SK-N-SH (cell line): ENCODE data around the gene PRKCH. TPM values are rescaled to one million over a fixed set of nuclear protein-coding genes. Genes with fewer than 3 reads are reported as not detected.

ENCODE experiments used
- CTCF ChIA-PET: fragments of 300-600, 350-600 bp; formaldehyde crosslinking; extraction: SDS; loops from one replicate; lab custom pipeline; 2021; lab: Yijun Ruan, JAX
- POLR2A ChIA-PET: fragments of 350-600 bp; sonication (Branson Sonifier 250); formaldehyde crosslinking; extraction: SDS; loops from one replicate; lab custom pipeline; 2020; ENCODE audit warnings: antibody characterized with exemption, inconsistent platforms; lab: Yijun Ruan, JAX
- DNase-seq: peaks from one replicate; pipeline ENCODE4 v3.0.0; 2012
- H2AFZ ChIP-seq: fragments of 200-600 bp; sonication (generic); 2 replicates; pipeline ENCODE4 v1.8.1; 2016; ENCODE audit warnings: antibody characterized with exemption, mild to moderate bottlenecking, low read depth
- H3F3A ChIP-seq: fragments of 200-600 bp; sonication (generic); replicated peaks from 2 replicates; pipeline ENCODE3; 2016; ENCODE audit warnings: antibody characterized with exemption, mild to moderate bottlenecking; ENCODE audit not compliant: insufficient read depth
- H3K27ac ChIP-seq, 2 experiments: fragments of 200-500 bp in 1 of 2; fragments of 200-600 bp in 1 of 2; sonication (Bioruptor generic) in 1 of 2; sonication (generic), shearing (Covaris generic) in 1 of 2; 2 replicates each; pipeline versions ENCODE4 v1.5.1 to v1.6.1; 2014 to 2016; ENCODE audit warnings: low read depth in 2 of 2, inconsistent platforms in 1 of 2, low read length in 1 of 2, mild to moderate bottlenecking in 1 of 2, mixed read lengths in 1 of 2
- H3K27me3 ChIP-seq: fragments of 200-600 bp; sonication (generic), shearing (Covaris generic); 2 replicates; pipeline ENCODE4 v1.6.1; 2016; ENCODE audit warnings: mixed run types; ENCODE audit not compliant: insufficient read depth
- H3K36me3 ChIP-seq, 2 experiments: fragments of 200-500 bp in 1 of 2; fragments of 200-600 bp in 1 of 2; sonication (Bioruptor generic) in 1 of 2; sonication (generic) in 1 of 2; replicated peaks in 1 of 2; 2 replicates each; pipeline versions ENCODE3 to v1.5.1; 2014 to 2016; ENCODE audit warnings: low read length in 1 of 2, mild to moderate bottlenecking in 1 of 2; ENCODE audit not compliant: insufficient read depth in 2 of 2, control insufficient read depth in 1 of 2
- H3K4me1 ChIP-seq, 2 experiments: fragments of 200-500 bp in 1 of 2; fragments of 200-600 bp in 1 of 2; sonication (Bioruptor generic) in 1 of 2; sonication (generic), shearing (Covaris generic) in 1 of 2; 2 replicates each; pipeline versions ENCODE4 v1.5.1 to v1.6.1; 2014 to 2016; ENCODE audit warnings: low read depth in 1 of 2, low read length in 1 of 2, mixed run types in 1 of 2; ENCODE audit not compliant: insufficient read depth in 2 of 2, control insufficient read depth in 1 of 2
- H3K4me2 ChIP-seq: fragments of 200-600 bp; sonication (generic), shearing (Covaris generic); 2 replicates; pipeline ENCODE4 v1.6.1; 2017; ENCODE audit warnings: mixed run types
- H3K4me3 ChIP-seq, 2 experiments: fragments of 200-500 bp in 1 of 2; fragments of 200-600 bp in 1 of 2; sonication (Bioruptor generic) in 1 of 2; sonication (generic), shearing (Covaris generic) in 1 of 2; 2 replicates each; pipeline versions ENCODE4 v1.5.1 to v1.8.1; 2014 to 2016; ENCODE audit warnings: low read depth in 2 of 2, inconsistent platforms in 1 of 2, low read length in 1 of 2, mild to moderate bottlenecking in 1 of 2, mixed read lengths in 1 of 2, moderate library complexity in 1 of 2
- H3K79me2 ChIP-seq: fragments of 200-600 bp; sonication (generic); 2 replicates; pipeline ENCODE4 v1.8.1; 2017; ENCODE audit warnings: mild to moderate bottlenecking; ENCODE audit not compliant: insufficient read depth
- H3K9ac ChIP-seq: fragments of 200-600 bp; sonication (generic); 2 replicates; pipeline ENCODE4 v1.6.1; 2017; ENCODE audit warnings: mixed run types
- H3K9me2 ChIP-seq: fragments of 200-600 bp; sonication (generic); 2 replicates; pipeline ENCODE4 v1.6.1; 2017; ENCODE audit warnings: mixed run types
- H3K9me3 ChIP-seq: fragments of 200-600 bp; sonication (generic); 2 replicates; pipeline ENCODE4 v1.6.1; 2017; ENCODE audit warnings: mixed run types, mild to moderate bottlenecking, moderate library complexity
- H4K20me1 ChIP-seq: fragments of 200-600 bp; sonication (generic); 2 replicates; pipeline ENCODE4 v1.6.1; 2017; ENCODE audit warnings: mild to moderate bottlenecking, mixed run types; ENCODE audit not compliant: insufficient read depth
- ELF1 ChIP-seq: IDR thresholded peaks from 2 replicates; pipeline ENCODE4 v1.4.0; 2012
- IRF3 ChIP-seq: fragments of 150-350 bp; IDR thresholded peaks from 2 replicates; pipeline ENCODE4 v1.6.1; 2016; ENCODE audit warnings: mild to moderate bottlenecking, low read depth, low read length
- MAX ChIP-seq: IDR thresholded peaks from 2 replicates; pipeline ENCODE4 v1.4.0; 2012; ENCODE audit warnings: low read depth
- NRF1 ChIP-seq: IDR thresholded peaks from 2 replicates; pipeline ENCODE4 v1.6.1; 2012; ENCODE audit warnings: low read depth, mild to moderate bottlenecking, low read length
- PBX3 ChIP-seq: IDR thresholded peaks from 2 replicates; pipeline ENCODE4; 2012
- RAD21 ChIP-seq: IDR thresholded peaks from 2 replicates; pipeline ENCODE4 v1.6.1; 2012; ENCODE audit warnings: mild to moderate bottlenecking, low read length
- REST ChIP-seq: IDR thresholded peaks from 2 replicates; pipeline ENCODE4 v1.6.1; 2012; ENCODE audit warnings: mild to moderate bottlenecking, low read depth, low read length, moderate library complexity
- RFX5 ChIP-seq: IDR thresholded peaks from 2 replicates; pipeline ENCODE4 v1.6.1; 2012; ENCODE audit warnings: mild to moderate bottlenecking, improper control_type of control experiment, low read length
- SIN3A ChIP-seq: IDR thresholded peaks from 2 replicates; pipeline ENCODE4 v1.6.1; 2012; ENCODE audit warnings: low read depth, mild to moderate bottlenecking, low read length, moderate library complexity, borderline replicate concordance
- USF2 ChIP-seq: fragments of 150-350 bp; IDR thresholded peaks from 2 replicates; pipeline ENCODE4 v1.6.1; 2017; ENCODE audit warnings: antibody characterized with exemption, low read length, low read depth, borderline replicate concordance
- YY1 ChIP-seq: IDR thresholded peaks from 2 replicates; pipeline ENCODE4 v1.4.0; 2012; ENCODE audit warnings: low read depth, mild to moderate bottlenecking
- WGBS: methylation state at CpG from one replicate; pipeline ENCODE4 v1.1.6; 2017; ENCODE audit warnings: low lambda C conversion rate; 5-methylcytosine and 5-hydroxymethylcytosine counted together
- polyA plus RNA-seq, 3 experiments: library from polyadenylated mRNA; depleted of rRNA; stranded (reverse); fragments of >200 nt; gene quantifications; 2 replicates each; pipeline ENCODE4 v1.2.3, GENCODE V29; 2012

Gene PRKCH
- polyA plus RNA-seq, 1 of the 3 experiments (the other 2 are of a cell fraction), result 4.2 TPM

GRCh38 chr14:61330511-61330910 is 9.1 kb downstream of the PRKCH start:
- CTCF ChIA-PET, result interaction anchor here (0.6 to 1.2 kb wide), 2 partner anchors 20 to 31 kb away, joined by 3 to 4 read pairs; no protein-coding TSS in a partner anchor
- H3K4me3 ChIP-seq, result no peak overlapping the region; a peak in 1 of 4 replicates

More at GRCh38 chr14:61330511-61330910, 9.1 kb downstream of the PRKCH start:
- Histone ChIP-seq H3K36me3 (no peaks in the 10 kb centered on the region), H3F3A (no peaks in the 10 kb centered on the region), H3K9ac (no peak overlapping the region), H3K9me3 (0 out of 2 replicates have a peak, but pooled peaks cover 7% of the 10 kb centered on the region), H3K4me2 (no peak overlapping the region), H3K9me2 (no peaks in the 10 kb centered on the region), H4K20me1 (no peaks in the 10 kb centered on the region), H3K27me3 (no peaks in the 10 kb centered on the region), H3K4me1 (no peaks in the 10 kb centered on the region), H2AFZ (no peak overlapping the region), H3K79me2 (no peaks in the 10 kb centered on the region), H3K27ac (no peak overlapping the region)
- WGBS, result 24% methylated on average over 1 of the region's 1 CpG
- TF ChIP-seq ELF1, result no peak
- TF ChIP-seq RFX5, result no peak
- TF ChIP-seq SIN3A, result no peak
- TF ChIP-seq YY1, result no peak
- no peak for TF ChIP-seq USF2
- TF ChIP-seq RAD21, result no peak
- TF ChIP-seq REST, result no peak
- TF ChIP-seq PBX3, result no peak
- TF ChIP-seq IRF3, result no peak
- TF ChIP-seq NRF1, result no peak
- TF ChIP-seq MAX, result no peak
- POLR2A ChIA-PET, result no interaction called here
- no peak for DNase-seq
